ENCODE results near the gene OR11H7.
"Not testable (repeated sequence)": the region's sequence is repeated elsewhere in the genome, so short reads cannot be mapped to it uniquely, and the experiment has no call there.

OR11H7 gene

GRCh38 chr14:20280265-20280664, 51.5 kb downstream of the OR11H7 start:
- DNase-seq = not testable (repeated sequence)
